Frontal cortex (tissue), 4 donors: ENCODE results near the gene WDR53. TPM values are rescaled to one million over a fixed set of nuclear protein-coding genes. Genes with fewer than 3 reads are reported as not detected.
"Not testable (repeated sequence)": the region's sequence is repeated elsewhere in the genome, so short reads cannot be mapped to it uniquely, and the experiment has no call there.

Experiments
- DNase-seq, 2 donors: peaks; one replicate each; pipeline ENCODE4 v3.0.0; 2012; ENCODE audit warnings: low spot score in 2 of 2
- FAIRE-seq: peaks from 2 replicates; lab custom pipeline; 2012; peaks lifted over from hg19 to GRCh38; lab: Jason Lieb, UNC
- total RNA-seq: library from RNA; depleted of rRNA; stranded (reverse); fragments of >200 nt; gene quantifications from one replicate; pipeline ENCODE4 v1.2.3, GENCODE V29; 2014
- donor health status: control.
- donor health status: control.
- donor health status: control.

The WDR53 gene
- total RNA-seq = 7.3 TPM

GRCh38 chr3:196568246-196569002 lies at the start of gene WDR53, which contains the start of gene FBXO45:
TSS of gene WDR53 (minus strand) at chr3:196568554. CDS start at chr3:196561475, 7,079 bp downstream.
TSS of gene FBXO45 (plus strand) at chr3:196568660. CDS start at chr3:196568985, 325 bp downstream.
- peak; percentile 92 to 95 for DNase-seq
- FAIRE-seq = no peak

GRCh38 chr3:196617256-196617655 lies 48.9 kb upstream of the WDR53 start:
- DNase-seq = no peak
- FAIRE-seq = no peak

- not testable (repeated sequence) for FAIRE-seq, DNase-seq
Measured at GRCh38 chr3:196615234-196615633, 46.9 kb upstream of the WDR53 start.

- FAIRE-seq = no peak
- DNase-seq = no peak
Measured at GRCh38 chr3:196611761-196612483, 43.6 kb upstream of the WDR53 start.

- FAIRE-seq = no peak
- DNase-seq = no peak
Measured at GRCh38 chr3:196609805-196610515, 41.6 kb upstream of the WDR53 start.

- FAIRE-seq = no peak
- DNase-seq = peak; percentile 66 to 73
Measured at GRCh38 chr3:196609343-196609775, 41.0 kb upstream of the WDR53 start.

GRCh38 chr3:196608693-196609092 lies 40.3 kb upstream of the WDR53 start:
- DNase-seq (no peak), FAIRE-seq (no peak)

- DNase-seq (no peak), FAIRE-seq (no peak)
Measured at GRCh38 chr3:196604548-196604947, 36.2 kb upstream of the WDR53 start.

GRCh38 chr3:196603683-196604082 lies 35.3 kb upstream of the WDR53 start:
- no peak for DNase-seq
- FAIRE-seq = no peak

GRCh38 chr3:196602673-196603072 lies 34.3 kb upstream of the WDR53 start:
- DNase-seq (no peak), FAIRE-seq (no peak)

- DNase-seq (no peak), FAIRE-seq (no peak)
Measured at GRCh38 chr3:196600359-196600758, 32.0 kb upstream of the WDR53 start.

- FAIRE-seq (no peak), DNase-seq (no peak)
Measured at GRCh38 chr3:196599734-196600128, 31.4 kb upstream of the WDR53 start.

GRCh38 chr3:196597971-196598733 lies 29.8 kb upstream of the WDR53 start:
- DNase-seq, FAIRE-seq: not testable (repeated sequence)

- no peak for DNase-seq
- no peak for FAIRE-seq
Measured at GRCh38 chr3:196596355-196596754, 28.0 kb upstream of the WDR53 start.

GRCh38 chr3:196590279-196590678 lies 21.9 kb upstream of the WDR53 start:
- FAIRE-seq = no peak
- DNase-seq = no peak

GRCh38 chr3:196585044-196585757 lies 16.8 kb upstream of the WDR53 start:
- DNase-seq (no peak), FAIRE-seq (no peak)

- FAIRE-seq (no peak), DNase-seq (no peak)
Measured at GRCh38 chr3:196572389-196572788, 4.0 kb upstream of the WDR53 start.

- not testable (repeated sequence) for DNase-seq
Measured at GRCh38 chr3:196570332-196570731, 2.0 kb upstream of the WDR53 start.

GRCh38 chr3:196569003-196569516 lies 706 bp upstream of the WDR53 start:
- no peak for FAIRE-seq
- no peak for DNase-seq

More at GRCh38 chr3:196570332-196570731, 2.0 kb upstream of the WDR53 start:
- FAIRE-seq = not testable (repeated sequence)
